GM20000 (cell line): ENCODE results near the gene USP36.
A peak's percentile ranks its signal among the peaks of the same experiment; 100 is the strongest.

Experiments
- DNase-seq: peaks from one replicate; pipeline ENCODE4 v3.0.0; 2012; ENCODE audit warnings: low spot score
- TF ChIP-seq, protein P1 (sequence below): IDR thresholded peaks from 2 replicates; pipeline ENCODE4 v1.5.1; 2012; ENCODE audit warnings: mild to moderate bottlenecking, control low read depth; ENCODE audit errors: extremely low read depth, missing control alignments

USP36 gene

DNA sequence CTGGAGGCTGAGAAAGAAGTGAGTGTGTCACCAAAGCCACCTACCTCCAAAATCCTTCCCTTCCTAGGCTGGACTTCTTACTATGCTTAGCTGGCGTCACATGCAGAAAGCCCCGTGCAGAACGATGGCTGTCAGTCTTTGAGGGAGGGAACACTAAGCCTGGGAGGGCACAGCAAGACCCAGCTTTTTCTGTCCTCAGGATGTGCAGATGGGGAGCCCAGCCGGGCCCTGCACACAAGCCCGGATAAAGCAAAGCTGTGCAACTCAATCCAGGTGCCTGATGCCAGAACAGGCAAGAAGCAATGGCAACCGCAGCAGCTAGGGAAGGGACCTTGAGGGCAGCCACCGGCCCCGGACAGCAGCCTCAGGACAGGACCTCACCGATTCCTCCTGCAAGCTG is 13.9 kb upstream of the USP36 start:
- TF ChIP-seq, protein P1, sequence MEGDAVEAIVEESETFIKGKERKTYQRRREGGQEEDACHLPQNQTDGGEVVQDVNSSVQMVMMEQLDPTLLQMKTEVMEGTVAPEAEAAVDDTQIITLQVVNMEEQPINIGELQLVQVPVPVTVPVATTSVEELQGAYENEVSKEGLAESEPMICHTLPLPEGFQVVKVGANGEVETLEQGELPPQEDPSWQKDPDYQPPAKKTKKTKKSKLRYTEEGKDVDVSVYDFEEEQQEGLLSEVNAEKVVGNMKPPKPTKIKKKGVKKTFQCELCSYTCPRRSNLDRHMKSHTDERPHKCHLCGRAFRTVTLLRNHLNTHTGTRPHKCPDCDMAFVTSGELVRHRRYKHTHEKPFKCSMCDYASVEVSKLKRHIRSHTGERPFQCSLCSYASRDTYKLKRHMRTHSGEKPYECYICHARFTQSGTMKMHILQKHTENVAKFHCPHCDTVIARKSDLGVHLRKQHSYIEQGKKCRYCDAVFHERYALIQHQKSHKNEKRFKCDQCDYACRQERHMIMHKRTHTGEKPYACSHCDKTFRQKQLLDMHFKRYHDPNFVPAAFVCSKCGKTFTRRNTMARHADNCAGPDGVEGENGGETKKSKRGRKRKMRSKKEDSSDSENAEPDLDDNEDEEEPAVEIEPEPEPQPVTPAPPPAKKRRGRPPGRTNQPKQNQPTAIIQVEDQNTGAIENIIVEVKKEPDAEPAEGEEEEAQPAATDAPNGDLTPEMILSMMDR = no peak
- no peak for DNase-seq

DNA sequence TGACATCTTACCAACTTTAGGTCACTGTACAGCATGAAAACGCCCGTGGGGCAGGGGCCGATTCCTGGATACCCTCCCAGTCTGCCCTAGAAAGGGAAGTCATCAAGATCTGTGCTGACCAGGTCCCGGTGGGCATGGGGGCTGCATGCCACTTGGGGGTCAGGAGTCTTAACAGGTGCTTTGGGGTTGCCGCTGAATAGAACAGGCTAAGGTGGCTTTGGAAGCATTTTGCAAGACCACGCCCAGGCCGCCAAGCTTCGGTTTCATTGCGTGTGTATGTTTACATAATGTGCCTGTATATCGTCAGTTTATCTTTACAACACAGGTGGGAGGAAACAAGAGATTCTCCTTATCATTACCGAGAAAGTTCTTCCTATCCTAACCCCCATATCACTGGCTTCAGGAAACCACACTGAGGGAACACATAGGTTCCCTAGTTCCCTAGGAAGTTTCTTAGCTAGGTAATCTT is 13.3 kb upstream of the USP36 start:
- TF ChIP-seq, protein P1 = no peak
- no peak for DNase-seq

DNA sequence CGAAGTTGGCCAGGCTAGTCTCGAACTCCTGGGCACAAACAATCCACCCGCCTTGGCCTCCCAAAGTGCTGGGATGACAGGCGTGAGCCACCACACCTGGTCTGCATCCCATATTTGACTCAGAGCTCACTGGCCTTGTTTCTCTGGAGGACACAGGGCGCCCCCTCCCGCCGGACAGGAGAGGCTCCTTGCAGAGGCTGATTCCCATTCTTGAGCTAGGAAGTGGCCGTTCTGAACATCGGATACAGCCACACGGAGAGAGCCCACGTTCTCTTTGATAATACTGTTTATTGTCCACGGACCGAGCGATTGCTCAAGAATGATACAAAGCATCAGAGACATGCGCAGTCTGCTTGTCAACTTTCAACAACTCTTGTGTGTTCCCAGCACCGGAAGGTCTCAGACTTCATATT is 12.1 kb upstream of the USP36 start:
- TF ChIP-seq, protein P1 = no peak
- DNase-seq = no peak

DNA sequence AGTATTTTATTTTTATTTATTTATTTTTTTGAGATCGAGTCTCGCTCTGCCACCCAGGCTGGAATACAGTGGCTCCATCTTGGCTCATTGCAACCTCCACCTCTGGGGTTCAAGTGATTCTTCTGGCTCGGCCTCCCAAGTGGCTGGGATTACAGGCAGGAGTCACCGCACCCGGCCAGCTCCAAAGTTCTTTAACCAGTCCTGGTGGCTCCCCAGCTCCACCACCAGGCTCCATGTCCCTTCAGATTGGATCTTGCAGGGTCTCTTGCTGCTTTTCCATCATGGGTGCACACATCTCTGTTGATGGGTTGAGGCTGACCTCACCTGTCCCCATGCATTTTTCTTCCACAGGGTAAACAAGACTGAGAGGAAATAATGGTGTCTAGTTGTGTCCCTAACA is 8.4 kb upstream of the USP36 start:
- TF ChIP-seq, protein P1 = no peak
- no peak for DNase-seq

DNA sequence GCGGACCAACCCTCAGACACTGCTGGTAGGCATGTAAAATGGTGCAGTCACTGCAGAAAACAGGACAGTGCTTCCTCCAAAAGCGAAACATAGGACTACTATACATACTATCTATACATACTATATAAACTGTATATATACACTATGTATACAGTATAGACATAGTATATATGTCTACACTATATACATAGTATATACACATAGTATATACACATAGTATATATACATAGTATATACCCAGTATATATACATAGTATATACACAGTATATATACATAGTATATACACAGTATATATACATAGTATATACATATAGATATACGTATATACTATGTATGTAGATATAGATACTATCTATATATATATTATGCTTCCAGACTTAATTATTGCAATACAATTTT is 6.4 kb upstream of the USP36 start:
- DNase-seq = no peak
- TF ChIP-seq, protein P1 = no peak

DNA sequence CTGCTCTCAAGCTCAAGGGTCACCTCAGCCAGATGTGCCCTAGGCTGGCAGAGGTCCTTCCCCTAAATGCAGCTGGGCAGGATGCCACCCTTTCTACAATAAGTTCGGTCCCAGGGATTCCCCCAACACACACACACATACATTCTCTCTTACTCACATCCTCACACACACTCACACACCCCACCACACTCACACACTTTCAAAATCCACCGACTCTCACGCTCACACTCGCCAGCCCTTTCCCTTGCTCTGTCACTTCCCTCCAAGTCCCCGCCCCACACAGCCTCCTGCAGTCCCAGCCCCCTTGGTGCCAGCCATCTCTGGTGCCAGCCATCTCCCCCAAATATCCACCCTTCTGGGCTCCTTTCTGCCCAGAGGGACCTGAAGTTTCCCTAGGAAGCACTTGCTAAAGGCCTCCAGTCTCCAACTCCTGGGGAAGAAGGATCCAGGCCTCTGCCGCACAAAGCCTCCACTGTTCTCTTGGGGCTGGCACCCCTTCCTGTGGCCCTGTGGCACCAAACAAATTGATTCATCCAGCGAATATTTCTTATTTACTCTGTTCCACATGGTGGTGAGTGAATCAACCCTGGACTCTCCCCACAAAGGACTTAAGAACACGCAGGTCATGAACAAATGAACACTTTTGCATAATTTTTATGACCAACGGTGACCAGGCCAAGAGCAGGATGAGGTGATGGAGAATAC is 3.8 kb upstream of the USP36 start:
- TF ChIP-seq, protein P1 = no peak
- DNase-seq = no peak

DNA sequence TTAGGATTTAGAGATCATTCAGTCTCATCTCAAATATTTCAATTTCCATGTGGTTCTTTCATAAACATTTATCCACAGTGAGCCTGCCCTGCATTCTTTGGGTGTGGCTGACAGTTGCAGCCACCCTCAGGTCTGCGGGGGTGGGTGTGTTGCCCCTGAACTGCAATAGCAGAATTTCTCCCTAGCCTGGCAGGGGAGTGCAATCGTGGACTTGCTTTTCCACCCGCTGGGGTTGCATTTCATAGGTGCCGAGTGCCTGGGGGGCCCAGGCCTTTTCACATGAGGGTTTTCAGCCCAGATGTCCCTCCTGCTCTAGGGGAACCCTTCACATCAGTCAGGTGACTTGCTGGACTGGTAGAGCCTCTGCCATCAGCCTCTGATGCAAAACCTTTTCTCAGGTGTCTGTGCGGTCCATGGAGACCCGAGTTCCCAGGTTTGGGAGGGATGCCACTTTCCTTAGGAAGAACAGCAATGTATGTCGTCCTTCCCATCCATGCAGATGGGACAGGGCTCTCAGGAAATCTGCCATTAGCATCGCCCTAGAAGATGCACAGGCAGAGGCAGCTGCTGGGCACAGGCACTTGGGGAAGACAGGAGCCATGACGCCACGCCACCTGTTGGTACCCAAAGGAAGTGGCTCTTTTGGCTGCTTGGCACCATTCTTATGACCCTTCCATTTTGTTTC is 2.4 kb upstream of the USP36 start:
- TF ChIP-seq, protein P1 = peak; percentile 75
- peak; percentile 64 for DNase-seq
